GM21619 (cell line): ENCODE data around the gene OR8S1.
"Not testable (repeated sequence)": the region's sequence is repeated elsewhere in the genome, so short reads cannot be mapped to it uniquely, and the experiment has no call there.

Experiments used
- ATAC-seq: cut with Tn5 transposase; IDR thresholded peaks from one replicate; pipeline ENCODE4 v1.9.1; 2021; ENCODE audit not compliant: unreplicated experiment

Gene OR8S1

DNA sequence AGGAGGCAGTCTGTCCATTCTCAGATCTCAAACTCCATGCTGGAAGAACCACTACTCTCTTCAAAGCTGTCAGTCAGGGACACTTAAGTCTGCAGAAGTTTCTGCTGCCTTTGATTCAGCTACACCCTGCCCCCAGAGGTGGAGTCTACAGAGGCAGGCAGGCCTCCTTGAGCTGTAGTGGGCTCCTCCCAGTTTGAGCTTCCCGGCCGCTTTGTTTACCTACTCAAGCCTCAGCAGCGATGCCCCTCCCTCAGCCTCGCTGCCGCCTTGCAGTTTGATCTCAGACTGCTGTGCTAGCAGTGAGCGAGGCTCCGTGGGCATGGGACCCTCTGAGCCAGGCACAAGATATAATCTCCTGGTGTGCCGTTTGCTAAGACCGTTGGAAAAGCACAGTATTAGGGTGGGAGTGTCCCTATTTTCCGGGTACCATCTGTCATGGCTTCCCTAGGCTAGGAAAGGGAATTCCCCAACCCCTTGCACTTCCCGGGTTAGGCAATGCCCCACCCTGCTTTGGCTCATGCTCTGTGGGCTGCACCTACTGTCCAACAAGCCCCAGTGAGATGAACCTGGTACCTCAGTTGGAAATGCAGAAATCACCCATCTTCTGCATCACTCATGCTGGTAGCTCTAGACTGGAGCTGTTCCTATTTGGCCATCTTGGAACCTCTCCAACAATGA lies 28.4 kb downstream of the OR8S1 start:
- not testable (repeated sequence) for ATAC-seq

DNA sequence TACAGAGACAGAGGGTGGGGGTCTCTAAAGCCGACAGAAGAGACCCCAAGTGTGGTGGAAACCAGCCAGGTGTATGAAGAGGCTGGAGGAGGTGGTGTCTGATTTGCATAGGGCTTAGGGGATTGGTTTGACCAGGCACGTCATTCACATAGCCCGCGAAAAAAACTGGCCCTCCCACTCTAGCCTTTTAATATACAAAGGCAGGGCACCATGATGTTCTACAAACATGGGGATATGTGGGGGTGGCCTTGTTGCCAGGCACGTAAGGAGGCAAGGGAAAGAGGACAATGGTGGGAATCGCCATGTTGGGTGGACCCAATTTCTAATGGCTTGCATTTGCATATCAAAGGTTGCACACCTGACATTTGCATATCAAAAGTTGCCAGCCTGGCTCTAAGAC lies 31.2 kb downstream of the OR8S1 start:
- ATAC-seq: no peak

DNA sequence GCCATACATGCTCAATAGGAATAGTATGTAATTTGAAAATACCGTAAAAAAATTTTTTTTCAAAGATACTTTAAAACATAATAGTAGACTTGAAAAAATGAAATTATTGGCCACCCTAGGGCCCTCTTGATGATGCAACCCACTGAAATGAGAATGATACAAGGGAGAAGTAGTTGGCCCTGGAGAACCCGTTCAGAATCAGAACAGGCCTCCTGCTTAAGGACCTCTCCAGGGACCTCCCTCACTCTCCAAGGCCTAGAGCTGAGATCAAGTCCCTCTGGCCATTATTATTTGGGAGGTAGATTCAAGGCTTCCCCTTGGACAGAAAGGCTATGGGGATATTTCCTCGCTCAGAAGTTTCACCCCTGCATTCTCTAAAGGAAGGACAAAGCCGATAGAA lies 32.5 kb downstream of the OR8S1 start:
- ATAC-seq: no peak

DNA sequence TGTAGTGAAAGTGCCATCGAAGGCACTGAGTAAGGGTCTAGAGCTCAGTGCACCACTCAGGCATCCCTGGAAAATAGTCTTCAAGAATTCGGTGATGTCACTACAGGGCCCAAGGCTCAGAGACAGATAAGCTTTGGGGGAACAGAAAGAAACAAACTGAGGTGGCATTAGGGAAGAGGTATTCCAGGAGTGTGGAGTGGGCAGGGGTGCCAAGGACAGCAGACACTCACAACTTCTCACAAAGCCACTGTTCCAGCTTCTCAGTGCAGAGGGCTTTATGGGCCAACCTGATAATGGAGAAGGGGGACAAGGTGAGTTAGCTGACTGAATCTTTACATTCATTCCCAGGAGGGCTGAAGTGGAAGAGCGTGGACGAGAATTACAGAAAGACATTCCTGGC lies 42.3 kb downstream of the OR8S1 start:
- ATAC-seq: no peak

DNA sequence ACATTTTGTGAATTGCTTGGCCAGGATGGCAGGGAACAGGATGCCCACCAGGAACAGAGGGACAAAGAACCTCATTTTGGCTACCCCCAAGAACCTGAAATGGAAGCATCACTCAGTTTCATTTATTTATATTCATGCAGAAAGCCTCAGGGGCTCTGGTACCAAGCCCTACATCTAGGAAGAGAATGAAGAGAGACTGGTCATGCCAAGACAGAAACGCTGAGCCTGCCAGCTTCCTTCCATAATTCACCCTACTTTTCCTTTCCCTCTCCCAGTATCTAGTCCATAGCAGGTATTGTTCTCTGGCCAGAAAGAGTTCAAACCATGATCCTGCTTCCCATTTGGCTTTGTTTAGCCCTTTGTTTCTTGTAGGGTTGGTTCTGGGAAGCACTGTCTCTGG lies 44.5 kb downstream of the OR8S1 start, which contains the start of gene LALBA:
TSS of gene LALBA (minus strand) at position 101 of the 400 bp plus-strand sequence. CDS start at position 75, 26 bp downstream.
- ATAC-seq: no peak

DNA sequence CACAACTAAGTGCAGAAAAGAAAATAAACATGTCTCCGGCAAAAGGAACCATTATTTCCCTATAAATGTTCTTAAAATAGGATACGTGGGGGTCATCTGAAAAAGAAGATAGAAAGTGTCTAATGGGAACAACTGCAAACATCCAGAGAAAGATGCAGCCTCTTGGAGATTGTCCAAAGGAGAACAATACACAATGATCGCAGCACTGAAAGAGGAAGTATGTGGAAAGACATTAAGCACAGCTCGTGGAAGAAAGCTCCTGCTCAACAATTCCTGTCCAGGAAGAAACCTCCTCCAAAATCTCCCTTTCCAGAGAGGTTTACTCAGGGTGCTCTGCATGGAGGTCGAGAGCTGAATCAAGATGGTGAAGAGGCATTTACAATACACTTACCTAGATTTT lies 46.9 kb downstream of the OR8S1 start:
- no peak for ATAC-seq
